A549 (cell line): ENCODE data around the gene TNNI2. TPM values are rescaled to one million over a fixed set of nuclear protein-coding genes. Genes with fewer than 3 reads are reported as not detected.

Experiments
- ATAC-seq, 2 experiments: fragments of 200-7000 bp in 1 of 2; fragments of >200 bp in 1 of 2; cut with Nextera tagmentation in 1 of 2; cut with Tn5 transposase in 1 of 2; 3 replicates each; pipeline versions ENCODE4 v1.8.0 to v1.9.1; 2018 to 2020; ENCODE audit warnings: mild to moderate bottlenecking in 1 of 2, moderate library complexity in 1 of 2
- CTCF ChIA-PET: fragments of 300-600 bp; sonication (Branson Sonifier 250); formaldehyde crosslinking; extraction: SDS; loops from one replicate; lab custom pipeline; 2021; ENCODE audit warnings: antibody characterized with exemption, inconsistent platforms; lab: Yijun Ruan, JAX
- POLR2A ChIA-PET: fragments of 350-600 bp; formaldehyde crosslinking; extraction: SDS; loops from one replicate; lab custom pipeline; 2021; ENCODE audit warnings: antibody characterized with exemption, inconsistent platforms; lab: Yijun Ruan, JAX
- DNase-seq, 2 experiments: peaks; one replicate each; pipeline versions ENCODE4 v3.0.0 to v3.0.0-alpha.2; 2011 to 2016; ENCODE audit warnings: low read depth in 1 of 2, low spot score in 1 of 2
- FAIRE-seq: peaks from 2 replicates; lab custom pipeline; 2011; peaks lifted over from hg19 to GRCh38; lab: Jason Lieb, UNC
- H3K27ac ChIP-seq, 2 experiments: fragments of >200 bp; sonication (Bioruptor Twin); formaldehyde crosslinking; 3 replicates each; pipeline ENCODE4 v1.5.1; 2016 to 2017
- H3K4me1 ChIP-seq: fragments of >200 bp; sonication (Bioruptor Twin); formaldehyde crosslinking; 3 replicates; pipeline ENCODE4 v1.6.1; 2016
- H3K4me2 ChIP-seq: fragments of >200 bp; sonication (Bioruptor Twin); formaldehyde crosslinking; 3 replicates; pipeline ENCODE4 v1.6.1; 2016
- H3K4me3 ChIP-seq: fragments of >200 bp; sonication (Bioruptor Twin); formaldehyde crosslinking; 3 replicates; pipeline ENCODE4 v1.5.1; 2016
- H3K9me3 ChIP-seq: fragments of >200 bp; sonication (Bioruptor Twin); formaldehyde crosslinking; 3 replicates; pipeline ENCODE4 v1.6.1; 2016
- EHF ChIP-seq: fragments of 250-450 bp; sonication (Bioruptor Pico); IDR thresholded peaks from 2 replicates; pipeline ENCODE4 v1.5.0; 2020; ENCODE audit warnings: mild to moderate bottlenecking
- EP300 ChIP-seq, 2 experiments: fragments of >200 bp; sonication (Bioruptor Twin); formaldehyde crosslinking; IDR thresholded peaks; 2 replicates in 1 of 2; 3 replicates in 1 of 2; pipeline ENCODE4 v1.6.1; 2016 to 2017
- ESRRA ChIP-seq: fragments of 150-350 bp; IDR thresholded peaks from 2 replicates; pipeline ENCODE4 v1.6.1; 2014; ENCODE audit warnings: mild to moderate bottlenecking, low read length, borderline replicate concordance
- FOSB ChIP-seq: fragments of 250-450 bp; sonication (Bioruptor Pico); IDR thresholded peaks from 2 replicates; pipeline ENCODE4 v1.5.0; 2020; ENCODE audit warnings: mild to moderate bottlenecking, moderate library complexity
- HEYL ChIP-seq: fragments of 250-450 bp; sonication (Bioruptor Pico); IDR thresholded peaks from 2 replicates; pipeline ENCODE4 v1.8.0; 2021; ENCODE audit warnings: mild to moderate bottlenecking, moderate library complexity
- HOXA7 ChIP-seq: fragments of 250-450 bp; sonication (Bioruptor Pico); IDR thresholded peaks from 2 replicates; pipeline ENCODE4 v1.5.0; 2020; ENCODE audit warnings: mild to moderate bottlenecking, moderate library complexity
- HOXB13 ChIP-seq: fragments of 250-450 bp; sonication (Bioruptor Pico); IDR thresholded peaks from 2 replicates; pipeline ENCODE4 v1.5.0; 2020; ENCODE audit warnings: low read depth, mild to moderate bottlenecking, moderate library complexity
- PHF8 ChIP-seq: fragments of 200-600 bp; sonication (generic); IDR thresholded peaks from 2 replicates; pipeline ENCODE4 v1.6.1; 2016; ENCODE audit warnings: low read depth, mild to moderate bottlenecking, antibody characterized with exemption, moderate library complexity, borderline replicate concordance
- RAD21 ChIP-seq, 2 experiments: fragments of >200 bp in 1 of 2; sonication (Bioruptor Twin) in 1 of 2; formaldehyde crosslinking in 1 of 2; IDR thresholded peaks in 1 of 2; conservative IDR thresholded peaks in 1 of 2; 2 replicates in 1 of 2; 3 replicates in 1 of 2; pipeline ENCODE4 v1.6.1; 2012 to 2018; ENCODE audit warnings: inconsistent platforms in 1 of 2
- RNF2 ChIP-seq: fragments of 200-600 bp; sonication (generic); IDR thresholded peaks from 2 replicates; pipeline ENCODE4 v1.6.1; 2016; ENCODE audit warnings: low read depth, mild to moderate bottlenecking, antibody characterized with exemption, moderate library complexity, borderline replicate concordance
- SREBF2 ChIP-seq: fragments of 450-650 bp; IDR thresholded peaks from 2 replicates; pipeline ENCODE4 v1.6.1; 2014; ENCODE audit warnings: mild to moderate bottlenecking, moderate library complexity
- TFCP2L1 ChIP-seq: fragments of 250-450 bp; sonication (Bioruptor Pico); IDR thresholded peaks from 2 replicates; pipeline ENCODE4 v1.5.0; 2021; ENCODE audit warnings: mild to moderate bottlenecking
- TP53 ChIP-seq: fragments of 250-450 bp; sonication (Bioruptor Pico); IDR thresholded peaks from 2 replicates; pipeline ENCODE4 v1.5.0; 2021; ENCODE audit warnings: mild to moderate bottlenecking, moderate library complexity
- ZC3H11A ChIP-seq: fragments of 450-650 bp; IDR thresholded peaks from 2 replicates; pipeline ENCODE4 v1.6.1; 2014; ENCODE audit warnings: antibody characterized with exemption, mild to moderate bottlenecking
- WGBS: methylation state at CpG from one replicate; pipeline ENCODE4 v1.1.6; 2017; ENCODE audit errors: missing lambda C conversion rate; 5-methylcytosine and 5-hydroxymethylcytosine counted together
- polyA plus RNA-seq, 4 experiments: library from polyadenylated mRNA; depleted of rRNA in 3 of 4; stranded (reverse); fragments of >200 nt; fragmentation: RNase III in 1 of 4; extraction: RNeasy Plus Mini Kit Qiagen cat#74134 plus additional on column Dnase treatment in 1 of 4; gene quantifications; 2 replicates in 3 of 4; 3 replicates in 1 of 4; pipeline ENCODE4 v1.2.3, GENCODE V29; 2011 to 2017
- small RNA-seq, 6 experiments: library from RNA; depleted of rRNA; stranded (forward); fragments of <200 nt; gene quantifications; one replicate each; pipeline ENCODE3, GENCODE V24; 2012
- TF ChIP-seq, protein P1 (sequence below): fragments of 150-350 bp; IDR thresholded peaks from 2 replicates; pipeline ENCODE4 v1.6.1; 2014; ENCODE audit warnings: low read depth, mild to moderate bottlenecking, low read length
- TF ChIP-seq, protein P2 (sequence below): IDR thresholded peaks from 2 replicates; pipeline ENCODE4 v1.6.1; 2012
- TF ChIP-seq, protein P3 (sequence below): fragments of 450-650 bp; IDR thresholded peaks from 2 replicates; pipeline ENCODE4 v1.6.1; 2014; ENCODE audit warnings: antibody characterized with exemption

Gene TNNI2
- polyA plus RNA-seq, 2 of the 4 experiments (the other 2 are of a cell fraction) = not detected

DNA sequence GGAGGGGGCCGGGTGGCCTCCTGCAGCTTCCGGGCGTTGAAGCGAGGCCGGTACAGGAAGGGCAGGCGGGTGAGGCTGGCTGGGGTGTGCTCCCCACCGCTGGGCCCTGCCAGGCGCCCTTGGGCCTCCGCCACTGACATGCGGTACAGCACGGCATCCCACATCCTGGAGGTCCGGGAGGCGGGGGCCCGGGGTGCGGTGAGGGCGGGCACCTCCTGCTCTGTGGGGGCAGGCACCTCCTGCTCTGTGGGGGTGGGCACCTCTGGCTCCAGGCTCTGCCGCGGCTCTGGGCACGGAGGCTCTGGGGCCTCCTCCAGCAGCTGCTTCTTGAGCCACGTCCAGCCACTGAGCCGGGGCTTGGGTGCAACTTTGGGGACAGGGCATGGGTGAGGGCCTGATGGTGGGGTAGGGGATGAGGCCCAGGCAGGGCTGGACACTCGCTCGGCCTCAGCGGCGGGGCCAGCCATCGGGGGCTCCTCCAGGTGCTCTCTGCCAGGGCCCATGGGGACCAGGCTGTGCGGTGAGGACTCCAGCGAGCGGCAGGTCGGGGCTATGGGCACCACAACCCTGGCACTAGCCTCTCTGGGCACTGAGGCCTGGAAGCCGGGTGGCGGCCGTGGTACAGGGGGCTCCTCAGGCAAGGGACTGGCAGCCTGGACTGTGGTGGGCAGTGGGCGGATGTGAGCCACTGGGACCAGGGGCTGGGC is 50.6 kb downstream of the TNNI2 start (continued):
- TF ChIP-seq RNF2 = no peak
- TF ChIP-seq, protein P1, sequence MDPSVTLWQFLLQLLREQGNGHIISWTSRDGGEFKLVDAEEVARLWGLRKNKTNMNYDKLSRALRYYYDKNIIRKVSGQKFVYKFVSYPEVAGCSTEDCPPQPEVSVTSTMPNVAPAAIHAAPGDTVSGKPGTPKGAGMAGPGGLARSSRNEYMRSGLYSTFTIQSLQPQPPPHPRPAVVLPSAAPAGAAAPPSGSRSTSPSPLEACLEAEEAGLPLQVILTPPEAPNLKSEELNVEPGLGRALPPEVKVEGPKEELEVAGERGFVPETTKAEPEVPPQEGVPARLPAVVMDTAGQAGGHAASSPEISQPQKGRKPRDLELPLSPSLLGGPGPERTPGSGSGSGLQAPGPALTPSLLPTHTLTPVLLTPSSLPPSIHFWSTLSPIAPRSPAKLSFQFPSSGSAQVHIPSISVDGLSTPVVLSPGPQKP = no peak
- TF ChIP-seq TFCP2L1 (CRISPR knock-in tag) = no peak
- no peak for TF ChIP-seq SREBF2

DNA sequence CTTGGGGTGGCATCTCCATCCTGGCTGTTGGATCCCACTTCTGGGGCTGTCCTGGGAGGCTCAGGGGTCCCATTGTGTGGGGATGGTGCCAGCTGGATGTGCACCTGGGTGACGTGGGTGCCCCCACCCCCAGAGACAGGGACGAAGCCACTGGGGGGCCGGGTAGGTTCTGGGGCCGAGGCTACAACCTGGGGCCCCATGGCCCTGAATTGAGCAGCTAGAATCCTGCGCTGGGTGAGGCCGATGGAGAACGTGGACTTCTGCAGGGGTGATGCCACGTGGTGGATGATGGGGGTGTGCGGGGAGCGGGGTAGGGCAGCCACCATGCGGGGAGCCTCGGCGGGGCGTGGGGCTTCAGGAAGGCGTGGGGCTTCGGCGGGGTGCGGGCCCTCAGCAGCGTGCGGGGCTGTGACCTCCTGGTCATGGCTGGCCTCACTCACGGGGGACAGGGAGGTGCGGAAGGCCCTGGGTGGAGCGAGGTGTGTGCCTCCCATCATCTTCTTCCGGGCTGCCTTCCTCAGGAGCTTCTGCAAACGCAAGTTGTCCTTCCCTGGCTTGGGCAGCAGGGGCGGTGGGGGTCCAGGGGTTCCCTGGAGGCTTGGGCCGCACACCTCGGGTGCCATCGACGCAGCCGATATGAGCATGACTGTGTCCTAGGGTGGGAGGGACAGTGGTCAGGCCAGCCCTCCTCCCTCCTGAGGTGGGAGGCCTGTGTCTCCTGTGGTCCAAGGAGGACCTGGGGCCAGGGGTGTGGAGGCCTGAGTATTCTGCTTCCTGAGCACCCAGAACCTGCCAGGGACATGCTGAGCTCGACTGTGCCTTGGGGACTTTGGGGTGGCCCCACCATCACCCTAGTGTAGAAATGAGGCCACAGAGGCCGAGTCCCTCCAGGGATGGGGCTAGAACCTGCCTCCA is 51.4 kb downstream of the TNNI2 start:
- no peak for FAIRE-seq
- no peak overlapping the region for H3K4me3 ChIP-seq
- no CpG with 5 or more reads among the region's 33 CpGs for WGBS
- CTCF ChIA-PET = interaction anchor here (0.8 to 3.4 kb wide), 12 partner anchors 8 to 261 kb away, joined by 3 to 18 read pairs (median 3); no protein-coding TSS in a partner anchor
- no peak for ATAC-seq
- H3K4me1 ChIP-seq = no peaks in the 10 kb centered on the region
- no peak overlapping the region for H3K4me2 ChIP-seq
- no peaks in the 10 kb centered on the region for H3K9me3 ChIP-seq
- TF ChIP-seq HOXB13 (CRISPR knock-in tag) = no peak
- TF ChIP-seq RNF2 = no peak
- TF ChIP-seq, protein P2, sequence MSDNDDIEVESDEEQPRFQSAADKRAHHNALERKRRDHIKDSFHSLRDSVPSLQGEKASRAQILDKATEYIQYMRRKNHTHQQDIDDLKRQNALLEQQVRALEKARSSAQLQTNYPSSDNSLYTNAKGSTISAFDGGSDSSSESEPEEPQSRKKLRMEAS = no peak
- TF ChIP-seq ZC3H11A = no peak
- no peak for TF ChIP-seq TFCP2L1 (CRISPR knock-in tag)
- no peak for TF ChIP-seq TP53 (CRISPR knock-in tag)
- TF ChIP-seq PHF8 = no peak
- no peak for TF ChIP-seq HEYL
- no peak for TF ChIP-seq RAD21 (conservative IDR thresholded peaks at IDR 0.05 in 1 of 2, IDR thresholded peaks at IDR 0.05 in 1 of 2)
- no peak for TF ChIP-seq FOSB (CRISPR knock-in tag)
- no peak for TF ChIP-seq HOXA7
- TF ChIP-seq EP300 (IDR thresholded peaks at IDR 0.05) = no peak
- no peak for TF ChIP-seq EHF (CRISPR knock-in tag)
- TF ChIP-seq ESRRA = no peak
- TF ChIP-seq, protein P3, sequence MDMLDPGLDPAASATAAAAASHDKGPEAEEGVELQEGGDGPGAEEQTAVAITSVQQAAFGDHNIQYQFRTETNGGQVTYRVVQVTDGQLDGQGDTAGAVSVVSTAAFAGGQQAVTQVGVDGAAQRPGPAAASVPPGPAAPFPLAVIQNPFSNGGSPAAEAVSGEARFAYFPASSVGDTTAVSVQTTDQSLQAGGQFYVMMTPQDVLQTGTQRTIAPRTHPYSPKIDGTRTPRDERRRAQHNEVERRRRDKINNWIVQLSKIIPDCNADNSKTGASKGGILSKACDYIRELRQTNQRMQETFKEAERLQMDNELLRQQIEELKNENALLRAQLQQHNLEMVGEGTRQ = no peak
- TF ChIP-seq, all 56 proteins: peak for 0
- POLR2A ChIA-PET = no interaction called here
- DNase-seq = no peak
- H3K27ac ChIP-seq = no peak overlapping the region

Small RNAs within 50 kb of the gene (small RNA-seq; reads per million reads assigned to genes)
- gene AC051649.1 = 0 to 0.43 (median 0) reads per million in 6 experiments
- gene MIR4298 = 0 reads per million in 6 experiments

Other genes with a start within 250 kb of the TNNI2 start
- not detected in 2 replicates for gene KRTAP5-2, start 240.7 kb upstream of the TNNI2 start, polyA plus RNA-seq (2011; rRNA removed)
- not detected in 3 replicates for gene KRTAP5-2, start 240.7 kb upstream of the TNNI2 start, polyA plus RNA-seq (2017; fragmentation: RNase III; extraction: RNeasy Plus Mini Kit Qiagen cat#74134 plus additional on column Dnase treatment)
- gene KRTAP5-3, start 230.5 kb upstream of the TNNI2 start, polyA plus RNA-seq (2011; rRNA removed) = not detected in 2 replicates
- gene KRTAP5-3, start 230.5 kb upstream of the TNNI2 start, polyA plus RNA-seq (2017; fragmentation: RNase III; extraction: RNeasy Plus Mini Kit Qiagen cat#74134 plus additional on column Dnase treatment) = not detected in 3 replicates
- gene KRTAP5-4, start 216.8 kb upstream of the TNNI2 start, polyA plus RNA-seq (2011; rRNA removed) = not detected in 2 replicates
- not detected in 3 replicates for gene KRTAP5-4, start 216.8 kb upstream of the TNNI2 start, polyA plus RNA-seq (2017; fragmentation: RNase III; extraction: RNeasy Plus Mini Kit Qiagen cat#74134 plus additional on column Dnase treatment)
- gene KRTAP5-5, start 209.2 kb upstream of the TNNI2 start, polyA plus RNA-seq (2011; rRNA removed) = not detected in 2 replicates
- not detected in 3 replicates for gene KRTAP5-5, start 209.2 kb upstream of the TNNI2 start, polyA plus RNA-seq (2017; fragmentation: RNase III; extraction: RNeasy Plus Mini Kit Qiagen cat#74134 plus additional on column Dnase treatment)
- gene KRTAP5-6, start 141.8 kb upstream of the TNNI2 start, polyA plus RNA-seq (2011; rRNA removed) = not detected in 2 replicates
- gene KRTAP5-6, start 141.8 kb upstream of the TNNI2 start, polyA plus RNA-seq (2017; fragmentation: RNase III; extraction: RNeasy Plus Mini Kit Qiagen cat#74134 plus additional on column Dnase treatment) = not detected in 3 replicates
- 0.26 and 0.28 TPM in 2 replicates for gene IFITM10, start 88.4 kb upstream of the TNNI2 start, polyA plus RNA-seq (2011; rRNA removed)
- 0.55 to 0.78 TPM (median 0.67 TPM) in 3 replicates for gene IFITM10, start 88.4 kb upstream of the TNNI2 start, polyA plus RNA-seq (2017; fragmentation: RNase III; extraction: RNeasy Plus Mini Kit Qiagen cat#74134 plus additional on column Dnase treatment)
- gene CTSD, start 75.1 kb upstream of the TNNI2 start, polyA plus RNA-seq (2011; rRNA removed) = 74.0 and 117 TPM in 2 replicates
- 259 to 326 TPM (median 310 TPM) in 3 replicates for gene CTSD, start 75.1 kb upstream of the TNNI2 start, polyA plus RNA-seq (2017; fragmentation: RNase III; extraction: RNeasy Plus Mini Kit Qiagen cat#74134 plus additional on column Dnase treatment)
- gene SYT8, start 4.0 kb upstream of the TNNI2 start, polyA plus RNA-seq (2011; rRNA removed) = not detected in 2 replicates
- 0.21 to 0.25 TPM (median 0.22 TPM) in 3 replicates for gene SYT8, start 4.0 kb upstream of the TNNI2 start, polyA plus RNA-seq (2017; fragmentation: RNase III; extraction: RNeasy Plus Mini Kit Qiagen cat#74134 plus additional on column Dnase treatment)
- 0.42 and 0.67 TPM in 2 replicates for gene LSP1, start 14.1 kb downstream of the TNNI2 start, polyA plus RNA-seq (2011; rRNA removed)
- 1.7 to 5.5 TPM (median 3.5 TPM) in 3 replicates for gene LSP1, start 14.1 kb downstream of the TNNI2 start, polyA plus RNA-seq (2017; fragmentation: RNase III; extraction: RNeasy Plus Mini Kit Qiagen cat#74134 plus additional on column Dnase treatment)
- not detected in 2 replicates for gene PRR33, start 52.9 kb downstream of the TNNI2 start, polyA plus RNA-seq (2011; rRNA removed)
- gene PRR33, start 52.9 kb downstream of the TNNI2 start, polyA plus RNA-seq (2017; fragmentation: RNase III; extraction: RNeasy Plus Mini Kit Qiagen cat#74134 plus additional on column Dnase treatment) = not detected in 3 replicates
- not detected in 2 replicates for gene TNNT3, start 80.7 kb downstream of the TNNI2 start, polyA plus RNA-seq (2011; rRNA removed)
- 0.15 TPM in 1 of 3 replicates, not detected in the others for gene TNNT3, start 80.7 kb downstream of the TNNI2 start, polyA plus RNA-seq (2017; fragmentation: RNase III; extraction: RNeasy Plus Mini Kit Qiagen cat#74134 plus additional on column Dnase treatment)
- 60.0 and 77.7 TPM in 2 replicates for gene MRPL23, start 108.4 kb downstream of the TNNI2 start, polyA plus RNA-seq (2011; rRNA removed)
- gene MRPL23, start 108.4 kb downstream of the TNNI2 start, polyA plus RNA-seq (2017; fragmentation: RNase III; extraction: RNeasy Plus Mini Kit Qiagen cat#74134 plus additional on column Dnase treatment) = 151 to 160 TPM (median 160 TPM) in 3 replicates
- gene H19, start 158.9 kb downstream of the TNNI2 start, polyA plus RNA-seq (2011; rRNA removed) = 37.1 and 49.1 TPM in 2 replicates
- 16.6 to 22.5 TPM (median 19.2 TPM) in 3 replicates for gene H19, start 158.9 kb downstream of the TNNI2 start, polyA plus RNA-seq (2017; fragmentation: RNase III; extraction: RNeasy Plus Mini Kit Qiagen cat#74134 plus additional on column Dnase treatment)